Lower lobe of right lung (tissue), 2 donors: ENCODE data around the gene FES. TPM values are rescaled to one million over a fixed set of nuclear protein-coding genes. Genes with fewer than 3 reads are reported as not detected.

ENCODE experiments used
- ATAC-seq, 2 donors: fragments of 200-7000 bp; cut with Tn5 transposase; one replicate each; pipeline ENCODE4 v1.9.1; 2020 to 2022; ENCODE audit warnings: mild to moderate bottlenecking in 2 of 2, moderate library complexity in 2 of 2
- DNase-seq: peaks from one replicate; pipeline ENCODE4 v3.0.0-alpha.2; 2020
- H3K27ac ChIP-seq: fragments of 200-600 bp; one replicate; pipeline ENCODE4 v1.8.0; 2022
- H3K27me3 ChIP-seq: fragments of 200-600 bp; one replicate; pipeline ENCODE4 v1.8.0; 2022; ENCODE audit warnings: low read depth
- H3K36me3 ChIP-seq: fragments of 200-600 bp; one replicate; pipeline ENCODE4 v1.8.0; 2022; ENCODE audit warnings: mild to moderate bottlenecking
- H3K4me1 ChIP-seq: fragments of 200-600 bp; one replicate; pipeline ENCODE4 v1.8.0; 2022
- H3K4me3 ChIP-seq: fragments of 200-600 bp; one replicate; pipeline ENCODE4 v1.8.0; 2022; ENCODE audit warnings: mild to moderate bottlenecking
- H3K9me3 ChIP-seq: fragments of 200-600 bp; one replicate; pipeline ENCODE4 v1.8.0; 2022
- CTCF ChIP-seq: fragments of 200-600 bp; IDR thresholded peaks from one replicate; pipeline ENCODE4 v1.8.0; 2022; ENCODE audit warnings: antibody characterized with exemption, mild to moderate bottlenecking
- intact Hi-C: fragments of 100-400 bp; cut with DNase I; formaldehyde crosslinking; loops from one replicate; pipeline ENCODE4 v1.11.0; 2022
- total RNA-seq: library from RNA; stranded (reverse); fragmentation: NEBNext Ultra II Directional; extraction: Animal tissue kit (Norgen Biotek cat#: 25700); gene quantifications from one replicate; pipeline ENCODE4 v1.2.1, GENCODE V29; 2021
- donor health status: DM: no; HTN: yes; CAD: no; lungs with severe emphysema.

Gene FES
- total RNA-seq, 1 donor from 2014 or later, result 51.0 TPM

- Histone ChIP-seq H3K4me1 (peaks cover 38% of the 10 kb centered on the region), H3K9me3 (no peaks in the 10 kb centered on the region), H3K27ac (peak overlapping the region; percentile 97), H3K36me3 (peaks cover 63% of the 10 kb centered on the region), H3K4me3 (no peak overlapping the region), H3K27me3 (no peaks in the 10 kb centered on the region)
- ATAC-seq (no peak), DNase-seq (no peak)
- intact Hi-C loops, result no loop called here
- TF ChIP-seq CTCF, result no peak
These were observed 1.4 kb upstream of the FES start for GRCh38 chr15:90882781-90883525.

GRCh38 chr15:90883526-90883975 is 753 bp upstream of the FES start:
- DNase-seq, result no peak
- peaks cover 59% of the 10 kb centered on the region for H3K36me3 ChIP-seq
- H3K27me3 ChIP-seq, result no peaks in the 10 kb centered on the region
- no peak for TF ChIP-seq CTCF
- peak overlapping the region; percentile 77 for H3K4me3 ChIP-seq
- intact Hi-C loops, result no loop called here
- no peaks in the 10 kb centered on the region for H3K9me3 ChIP-seq
- H3K4me1 ChIP-seq, result peaks cover 38% of the 10 kb centered on the region
- peak overlapping the region; percentile 97 for H3K27ac ChIP-seq
- no peak for ATAC-seq

DNA sequence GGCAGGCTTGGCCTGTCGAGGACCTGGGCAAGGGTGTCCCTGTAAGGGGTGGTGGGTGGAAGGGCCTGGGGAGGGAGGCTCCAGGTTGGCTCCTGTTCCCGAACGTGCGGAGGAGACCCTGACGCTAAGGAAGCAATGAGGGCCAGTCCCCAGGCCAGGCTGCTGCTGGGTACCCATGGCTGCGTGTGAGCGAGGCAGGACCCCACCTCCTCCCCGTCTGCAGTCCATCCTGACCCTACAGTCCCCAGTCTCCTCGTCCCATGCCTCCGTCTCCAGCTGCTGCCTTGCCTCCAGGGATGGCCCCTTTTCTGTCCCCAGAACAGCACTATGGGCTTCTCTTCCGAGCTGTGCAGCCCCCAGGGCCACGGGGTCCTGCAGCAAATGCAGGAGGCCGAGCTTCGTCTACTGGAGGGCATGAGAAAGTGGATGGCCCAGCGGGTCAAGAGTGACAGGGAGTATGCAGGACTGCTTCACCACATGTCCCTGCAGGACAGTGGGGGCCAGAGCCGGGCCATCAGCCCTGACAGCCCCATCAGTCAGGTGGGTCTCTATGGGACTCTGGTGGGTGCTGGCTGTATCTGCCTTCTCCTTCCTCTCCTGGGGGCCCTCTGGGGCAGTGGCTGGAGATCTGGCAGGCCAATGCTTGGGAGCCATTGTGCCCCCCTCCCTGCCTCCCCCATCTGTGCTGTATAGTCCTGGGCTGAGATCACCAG is 571 bp downstream of the FES start:
- no peak for TF ChIP-seq CTCF
- ATAC-seq (peak; percentile 3 to 6), DNase-seq (peak; percentile 50)
- Histone ChIP-seq H3K27ac (peak overlapping the region; percentile 97), H3K36me3 (peaks cover 58% of the 10 kb centered on the region), H3K4me1 (peaks cover 38% of the 10 kb centered on the region), H3K9me3 (no peaks in the 10 kb centered on the region), H3K4me3 (peak overlapping the region; percentile 77), H3K27me3 (no peaks in the 10 kb centered on the region)
- intact Hi-C loops, result loop anchor here (5.0 kb wide), 1 partner anchor 238 kb away; no protein-coding TSS in a partner anchor

GRCh38 chr15:90885432-90886290 is 1.4 kb downstream of the FES start:
- TF ChIP-seq CTCF, result peak; percentile 98
- ATAC-seq, result peak; percentile 74 to 80
- Histone ChIP-seq H3K36me3 (peaks cover 58% of the 10 kb centered on the region), H3K4me3 (peak overlapping the region; percentile 77), H3K9me3 (no peaks in the 10 kb centered on the region), H3K27me3 (no peaks in the 10 kb centered on the region), H3K27ac (peak overlapping the region; percentile 97), H3K4me1 (peaks cover 38% of the 10 kb centered on the region)
- peak; percentile 86 for DNase-seq
- intact Hi-C loops, result loop anchor here (5.0 kb wide), 1 partner anchor 238 kb away; no protein-coding TSS in a partner anchor

- ATAC-seq (no peak), DNase-seq (no peak)
- H3K27ac ChIP-seq, result peak overlapping the region; percentile 97
- H3K36me3 ChIP-seq, result peaks cover 58% of the 10 kb centered on the region
- intact Hi-C loops, result loop anchor here (5.0 kb wide), 1 partner anchor 239 kb away; no protein-coding TSS in a partner anchor
- no peaks in the 10 kb centered on the region for H3K9me3 ChIP-seq
- no peaks in the 10 kb centered on the region for H3K27me3 ChIP-seq
- peaks cover 38% of the 10 kb centered on the region for H3K4me1 ChIP-seq
- peak overlapping the region; percentile 77 for H3K4me3 ChIP-seq
- no peak for TF ChIP-seq CTCF
These were observed 1.9 kb downstream of the FES start for GRCh38 chr15:90886291-90886614.
